Measurements from ENCODE around the gene RET.

The RET gene

DNA sequence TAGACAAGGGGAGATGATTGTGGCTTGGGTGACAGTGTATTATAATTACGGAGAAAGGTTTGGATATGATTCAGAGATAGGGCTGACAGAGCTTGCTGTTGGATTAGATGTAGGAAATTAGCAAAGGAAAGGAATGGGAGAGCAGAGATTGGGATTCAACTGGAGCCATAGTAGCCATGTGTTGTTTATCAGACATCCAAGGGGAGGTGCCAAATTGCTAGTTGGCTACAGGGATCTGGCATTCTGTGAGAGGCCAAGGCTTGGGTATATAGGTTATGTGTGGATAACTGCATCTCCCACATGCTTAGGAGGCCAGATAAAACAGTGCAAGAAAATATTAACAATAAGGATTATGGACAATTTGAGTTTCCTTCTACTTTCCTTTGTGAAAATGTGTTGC, 96.3 kb downstream of the RET start:
- H3K36me3 ChIP-seq (ENCODE audit: insufficient read depth, low read length), result peaks cover 47% of the 10 kb centered on the region
- no peak overlapping the region for H2AFZ ChIP-seq (ENCODE audit: low read length, unreplicated experiment)
- peaks cover 7% of the 10 kb centered on the region for H3K4me1 ChIP-seq (ENCODE audit: control insufficient read depth, insufficient read depth, low read length, unreplicated experiment)
- peaks cover 8% of the 10 kb centered on the region for H3K79me2 ChIP-seq (ENCODE audit: control insufficient read depth, insufficient read depth, low read length, unreplicated experiment)
- no peak overlapping the region for H3K27ac ChIP-seq (ENCODE audit: low read depth, low read length)
- no peaks in the 10 kb centered on the region for H3K27me3 ChIP-seq (ENCODE audit: insufficient read depth, low read length)
- H3K4me3 ChIP-seq (ENCODE audit: low read depth, low read length), result no peak overlapping the region

DNA sequence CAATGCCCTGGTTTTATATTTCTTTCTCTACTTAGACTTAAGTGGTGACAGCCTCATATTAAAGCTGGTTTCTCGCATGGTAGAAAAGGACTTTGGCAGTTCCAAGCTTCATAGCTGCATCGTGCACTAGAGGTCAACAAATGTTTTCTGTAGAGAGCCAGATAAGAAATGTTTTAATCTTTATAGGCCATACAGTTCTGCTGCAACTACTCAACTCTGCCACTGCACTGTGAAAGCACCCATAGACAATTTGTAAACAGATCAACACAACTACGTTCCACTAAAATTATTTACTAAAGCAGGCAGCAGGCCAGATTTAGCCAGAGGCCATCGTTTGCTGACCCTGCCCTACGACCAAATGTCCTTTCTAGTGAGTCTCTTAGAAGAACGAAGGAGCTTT, 98.1 kb downstream of the RET start:
- H3K27ac ChIP-seq (ENCODE audit: low read depth, low read length), result no peak overlapping the region
- no peak overlapping the region for H2AFZ ChIP-seq (ENCODE audit: low read length, unreplicated experiment)
- H3K4me3 ChIP-seq (ENCODE audit: low read depth, low read length), result no peak overlapping the region
- H3K79me2 ChIP-seq (ENCODE audit: control insufficient read depth, insufficient read depth, low read length, unreplicated experiment), result peaks cover 8% of the 10 kb centered on the region
- peaks cover 53% of the 10 kb centered on the region for H3K36me3 ChIP-seq (ENCODE audit: insufficient read depth, low read length)
- no peaks in the 10 kb centered on the region for H3K27me3 ChIP-seq (ENCODE audit: insufficient read depth, low read length)
- peaks cover 7% of the 10 kb centered on the region for H3K4me1 ChIP-seq (ENCODE audit: control insufficient read depth, insufficient read depth, low read length, unreplicated experiment)

DNA sequence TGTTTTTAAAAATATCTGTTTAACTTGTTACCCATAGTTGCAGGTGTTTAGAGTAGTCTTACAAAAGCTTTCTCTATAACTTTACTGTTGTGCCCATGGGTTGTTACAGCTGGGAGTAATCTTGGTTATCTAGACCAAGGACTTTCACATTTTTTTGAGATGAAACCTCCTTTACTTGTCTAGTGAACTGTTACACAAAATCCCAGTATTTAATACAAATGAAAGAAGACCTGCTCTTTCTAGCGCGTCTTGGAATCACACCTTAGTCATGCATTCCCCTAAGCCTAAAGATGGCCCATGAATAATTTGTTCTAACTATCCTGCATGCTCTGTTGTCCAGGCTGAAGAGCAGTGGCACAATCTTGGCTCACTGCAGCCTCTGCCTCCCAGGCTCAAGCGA, 99.4 kb downstream of the RET start:
- peaks cover 7% of the 10 kb centered on the region for H3K4me1 ChIP-seq (ENCODE audit: control insufficient read depth, insufficient read depth, low read length, unreplicated experiment)
- H3K36me3 ChIP-seq (ENCODE audit: insufficient read depth, low read length), result peaks cover 58% of the 10 kb centered on the region
- no peaks in the 10 kb centered on the region for H3K27me3 ChIP-seq (ENCODE audit: insufficient read depth, low read length)
- H3K4me3 ChIP-seq (ENCODE audit: low read depth, low read length), result no peak overlapping the region
- no peak overlapping the region for H3K27ac ChIP-seq (ENCODE audit: low read depth, low read length)
- H2AFZ ChIP-seq (ENCODE audit: low read length, unreplicated experiment), result no peak overlapping the region
- H3K79me2 ChIP-seq (ENCODE audit: control insufficient read depth, insufficient read depth, low read length, unreplicated experiment), result peaks cover 8% of the 10 kb centered on the region

DNA sequence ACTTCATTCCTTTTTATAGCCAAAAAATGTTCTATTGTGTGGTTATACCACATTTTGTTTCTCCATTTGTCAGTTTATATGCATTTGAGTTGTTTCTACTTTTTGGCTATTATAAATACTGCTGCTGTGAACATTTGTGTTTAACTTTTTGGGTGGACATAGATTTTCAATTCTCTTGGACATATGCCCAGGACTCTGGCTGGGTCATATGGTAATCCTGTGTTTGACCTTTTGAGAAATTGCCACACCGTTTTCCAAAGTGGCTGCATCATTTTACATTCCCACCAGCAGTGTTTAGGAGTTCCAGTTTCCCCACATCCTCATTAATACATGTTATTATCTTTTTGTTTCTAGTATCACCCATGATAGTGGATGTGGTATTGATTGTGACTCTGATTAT, 100.7 kb downstream of the RET start:
- H3K27me3 ChIP-seq (ENCODE audit: insufficient read depth, low read length), result no peaks in the 10 kb centered on the region
- peaks cover 5% of the 10 kb centered on the region for H3K79me2 ChIP-seq (ENCODE audit: control insufficient read depth, insufficient read depth, low read length, unreplicated experiment)
- peaks cover 7% of the 10 kb centered on the region for H3K4me1 ChIP-seq (ENCODE audit: control insufficient read depth, insufficient read depth, low read length, unreplicated experiment)
- no peak overlapping the region for H2AFZ ChIP-seq (ENCODE audit: low read length, unreplicated experiment)
- H3K4me3 ChIP-seq (ENCODE audit: low read depth, low read length), result no peak overlapping the region
- no peak overlapping the region for H3K27ac ChIP-seq (ENCODE audit: low read depth, low read length)
- H3K36me3 ChIP-seq (ENCODE audit: insufficient read depth, low read length), result peaks cover 58% of the 10 kb centered on the region

Measured in ACC112 (cell line).